Progenitor cell of endocrine pancreas (in vitro differentiated cells): Measurements from ENCODE around the gene VPS13D. TPM values are rescaled to one million over a fixed set of nuclear protein-coding genes. Genes with fewer than 3 reads are reported as not detected.
A peak's percentile ranks its signal among the peaks of the same experiment; 100 is the strongest.

Source experiments
- DNase-seq: peaks from one replicate; pipeline ENCODE4 v3.0.0; 2021; ENCODE audit warnings: low spot score; ENCODE audit not compliant: unreplicated experiment
- H3K27ac Mint-ChIP-seq: 2 replicates; pipeline ENCODE4 v1.8.0; 2021; ENCODE audit warnings: mild to moderate bottlenecking, moderate library complexity, mixed read lengths
- H3K27me3 Mint-ChIP-seq: 2 replicates; pipeline ENCODE4 v1.8.0; 2021; ENCODE audit warnings: mixed read lengths
- H3K36me3 Mint-ChIP-seq: 2 replicates; pipeline ENCODE4 v1.8.0; 2022; ENCODE audit warnings: mixed read lengths; ENCODE audit not compliant: insufficient read depth
- H3K4me1 Mint-ChIP-seq: 2 replicates; pipeline ENCODE4 v1.8.0; 2021; ENCODE audit warnings: low read depth, mixed read lengths
- H3K4me3 Mint-ChIP-seq: 2 replicates; pipeline ENCODE4 v1.8.0; 2021; ENCODE audit warnings: low read depth, mild to moderate bottlenecking, moderate library complexity, mixed read lengths
- H3K9me3 Mint-ChIP-seq: 2 replicates; pipeline ENCODE4 v1.8.0; 2021; ENCODE audit warnings: low read depth, mixed read lengths
- total RNA-seq: library from RNA; stranded (reverse); gene quantifications from 2 replicates; pipeline ENCODE4 v1.2.1, GENCODE V29; 2021
- TF ChIP-seq, protein P1 (sequence below): fragments of 200-600 bp; sonication (generic); IDR thresholded peaks from one replicate; pipeline ENCODE4 v1.5.0; 2021; ENCODE audit warnings: antibody characterized with exemption, mild to moderate bottlenecking; ENCODE audit not compliant: unreplicated experiment

Gene VPS13D
- total RNA-seq, 1 donor from 2014 or later = 41.9 TPM

GRCh38 chr1:12326986-12327385 is 97.2 kb downstream of the VPS13D start:
- no peak overlapping the region for H3K27ac Mint-ChIP-seq
- no peak for DNase-seq
- no peaks in the 10 kb centered on the region for H3K9me3 Mint-ChIP-seq
- TF ChIP-seq, protein P1, sequence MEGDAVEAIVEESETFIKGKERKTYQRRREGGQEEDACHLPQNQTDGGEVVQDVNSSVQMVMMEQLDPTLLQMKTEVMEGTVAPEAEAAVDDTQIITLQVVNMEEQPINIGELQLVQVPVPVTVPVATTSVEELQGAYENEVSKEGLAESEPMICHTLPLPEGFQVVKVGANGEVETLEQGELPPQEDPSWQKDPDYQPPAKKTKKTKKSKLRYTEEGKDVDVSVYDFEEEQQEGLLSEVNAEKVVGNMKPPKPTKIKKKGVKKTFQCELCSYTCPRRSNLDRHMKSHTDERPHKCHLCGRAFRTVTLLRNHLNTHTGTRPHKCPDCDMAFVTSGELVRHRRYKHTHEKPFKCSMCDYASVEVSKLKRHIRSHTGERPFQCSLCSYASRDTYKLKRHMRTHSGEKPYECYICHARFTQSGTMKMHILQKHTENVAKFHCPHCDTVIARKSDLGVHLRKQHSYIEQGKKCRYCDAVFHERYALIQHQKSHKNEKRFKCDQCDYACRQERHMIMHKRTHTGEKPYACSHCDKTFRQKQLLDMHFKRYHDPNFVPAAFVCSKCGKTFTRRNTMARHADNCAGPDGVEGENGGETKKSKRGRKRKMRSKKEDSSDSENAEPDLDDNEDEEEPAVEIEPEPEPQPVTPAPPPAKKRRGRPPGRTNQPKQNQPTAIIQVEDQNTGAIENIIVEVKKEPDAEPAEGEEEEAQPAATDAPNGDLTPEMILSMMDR = no peak
- H3K27me3 Mint-ChIP-seq = no peaks in the 10 kb centered on the region
- H3K4me3 Mint-ChIP-seq = no peak overlapping the region
- peaks cover 6% of the 10 kb centered on the region for H3K4me1 Mint-ChIP-seq
- H3K36me3 Mint-ChIP-seq = peaks cover 28% of the 10 kb centered on the region

DNA sequence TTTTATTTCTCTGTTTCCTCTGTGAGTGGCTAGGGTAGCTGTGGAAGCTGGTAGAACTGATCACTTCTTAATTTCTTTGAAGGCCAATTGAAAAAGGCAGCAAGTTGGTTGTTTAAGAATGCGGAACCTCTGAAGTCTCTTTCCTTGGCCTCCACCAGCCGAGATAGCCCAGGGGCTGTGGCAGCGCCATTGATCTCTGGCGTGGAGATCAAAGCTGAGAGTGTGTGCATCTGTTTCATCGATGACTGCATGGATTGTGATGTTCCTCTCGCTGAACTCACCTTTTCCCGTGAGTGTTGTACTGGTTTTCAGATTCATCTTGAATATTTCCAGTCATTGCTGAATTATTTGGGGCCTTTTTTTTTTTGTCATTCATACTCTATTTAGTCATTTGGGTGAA is 97.7 kb downstream of the VPS13D start:
- Mint-ChIP-seq H3K9me3 (no peaks in the 10 kb centered on the region), H3K36me3 (peaks cover 27% of the 10 kb centered on the region), H3K27ac (no peak overlapping the region), H3K4me3 (no peak overlapping the region), H3K27me3 (no peaks in the 10 kb centered on the region), H3K4me1 (peaks cover 6% of the 10 kb centered on the region)
- TF ChIP-seq, protein P1 = no peak
- no peak for DNase-seq

DNA sequence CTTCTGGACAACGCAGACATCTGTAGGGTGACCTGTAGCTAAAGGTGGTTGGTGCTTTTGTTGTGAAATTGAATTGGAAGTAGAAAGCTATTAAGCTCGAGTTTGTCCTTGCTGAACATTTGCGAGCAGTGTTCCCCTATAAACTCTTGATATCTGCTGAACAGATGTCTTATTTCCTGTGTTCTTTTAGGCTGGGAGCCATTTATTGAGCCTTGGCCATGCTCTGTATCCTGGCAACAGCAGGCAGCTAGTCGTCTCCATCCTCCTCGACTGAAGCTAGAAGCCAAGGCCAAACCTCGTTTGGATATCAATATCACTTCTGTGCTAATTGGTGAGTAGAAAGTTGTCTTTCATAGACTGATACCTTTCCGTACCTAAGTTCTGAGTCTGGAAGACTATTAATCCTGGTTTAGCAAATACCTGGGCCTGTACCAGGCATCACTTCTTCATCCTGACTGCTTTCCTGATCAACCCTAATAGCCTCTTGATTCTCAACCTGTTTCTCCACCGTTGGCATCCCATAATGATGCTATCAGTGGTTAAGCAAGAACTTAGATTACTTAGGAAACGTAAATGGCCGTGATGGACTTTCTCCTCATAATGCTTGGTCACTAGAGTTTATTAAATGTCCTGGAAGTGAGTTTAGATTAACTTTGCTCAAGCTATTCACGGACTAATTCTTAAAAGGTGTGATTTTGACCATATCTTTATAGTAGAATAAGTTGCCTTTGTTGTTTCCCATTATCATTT is 103.4 kb downstream of the VPS13D start:
- Mint-ChIP-seq H3K27me3 (no peaks in the 10 kb centered on the region), H3K4me3 (no peak overlapping the region), H3K9me3 (no peaks in the 10 kb centered on the region), H3K27ac (no peak overlapping the region), H3K36me3 (peaks cover 46% of the 10 kb centered on the region), H3K4me1 (peaks cover 34% of the 10 kb centered on the region)
- TF ChIP-seq, protein P1 = no peak
- no peak for DNase-seq

GRCh38 chr1:12335815-12336214 is 106.0 kb downstream of the VPS13D start:
- peaks cover 53% of the 10 kb centered on the region for H3K4me1 Mint-ChIP-seq
- H3K27ac Mint-ChIP-seq = no peak overlapping the region
- TF ChIP-seq, protein P1 = no peak

GRCh38 chr1:12336413-12336812 is 106.6 kb downstream of the VPS13D start:
- TF ChIP-seq, protein P1 = no peak
- H3K36me3 Mint-ChIP-seq = peaks cover 45% of the 10 kb centered on the region
- H3K27ac Mint-ChIP-seq = peak overlapping the region; percentile 27
- peaks cover 55% of the 10 kb centered on the region for H3K4me1 Mint-ChIP-seq
- H3K9me3 Mint-ChIP-seq = no peaks in the 10 kb centered on the region
- no peaks in the 10 kb centered on the region for H3K27me3 Mint-ChIP-seq
- no peak overlapping the region for H3K4me3 Mint-ChIP-seq
- DNase-seq = no peak

More at GRCh38 chr1:12335815-12336214, 106.0 kb downstream of the VPS13D start:
- Mint-ChIP-seq H3K36me3 (peaks cover 46% of the 10 kb centered on the region), H3K4me3 (no peak overlapping the region), H3K9me3 (no peaks in the 10 kb centered on the region), H3K27me3 (no peaks in the 10 kb centered on the region)
- DNase-seq = no peak
